Measurements from ENCODE around the gene SLCO2A1. TPM values are rescaled to one million over a fixed set of nuclear protein-coding genes. Genes with fewer than 3 reads are reported as not detected.

SLCO2A1 gene
- total RNA-seq, 1 donor = 0.36 TPM

- Histone ChIP-seq H3K4me1 (ENCODE audit: insufficient read depth, low read length) (no peaks in the 10 kb centered on the region), H3K36me3 (ENCODE audit: insufficient read depth, low read length) (no peaks in the 10 kb centered on the region), H3K4me2 (ENCODE audit: insufficient read depth, low read length) (no peak overlapping the region), H3K4me3 (ENCODE audit: insufficient read depth, low read length) (no peak overlapping the region), H2AFZ (ENCODE audit: low read length) (no peak overlapping the region), H3K9me3 (ENCODE audit: low read depth, low read length) (no peaks in the 10 kb centered on the region), H3K27ac (ENCODE audit: low read depth, low read length) (no peak overlapping the region), H4K20me1 (ENCODE audit: insufficient read depth, low read length) (no peaks in the 10 kb centered on the region), H3K79me2 (ENCODE audit: insufficient read depth, low read length) (no peaks in the 10 kb centered on the region), H3K27me3 (ENCODE audit: insufficient read depth, low read length) (peaks cover 22% of the 10 kb centered on the region)
- no peak for DNase-seq (ENCODE audit: insufficient read length, low spot score, missing footprints)
- TF ChIP-seq, protein P1, sequence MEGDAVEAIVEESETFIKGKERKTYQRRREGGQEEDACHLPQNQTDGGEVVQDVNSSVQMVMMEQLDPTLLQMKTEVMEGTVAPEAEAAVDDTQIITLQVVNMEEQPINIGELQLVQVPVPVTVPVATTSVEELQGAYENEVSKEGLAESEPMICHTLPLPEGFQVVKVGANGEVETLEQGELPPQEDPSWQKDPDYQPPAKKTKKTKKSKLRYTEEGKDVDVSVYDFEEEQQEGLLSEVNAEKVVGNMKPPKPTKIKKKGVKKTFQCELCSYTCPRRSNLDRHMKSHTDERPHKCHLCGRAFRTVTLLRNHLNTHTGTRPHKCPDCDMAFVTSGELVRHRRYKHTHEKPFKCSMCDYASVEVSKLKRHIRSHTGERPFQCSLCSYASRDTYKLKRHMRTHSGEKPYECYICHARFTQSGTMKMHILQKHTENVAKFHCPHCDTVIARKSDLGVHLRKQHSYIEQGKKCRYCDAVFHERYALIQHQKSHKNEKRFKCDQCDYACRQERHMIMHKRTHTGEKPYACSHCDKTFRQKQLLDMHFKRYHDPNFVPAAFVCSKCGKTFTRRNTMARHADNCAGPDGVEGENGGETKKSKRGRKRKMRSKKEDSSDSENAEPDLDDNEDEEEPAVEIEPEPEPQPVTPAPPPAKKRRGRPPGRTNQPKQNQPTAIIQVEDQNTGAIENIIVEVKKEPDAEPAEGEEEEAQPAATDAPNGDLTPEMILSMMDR (IDR thresholded peaks at IDR 0.05; ENCODE audit: extremely low read depth, low read depth, low read length) = no peak
These were observed 151.2 kb downstream of the SLCO2A1 start for GRCh38 chr3:133878518-133878917.

Other genes starting within 250 kb of the SLCO2A1 start
- gene SRPRB, start 224.1 kb downstream of the SLCO2A1 start, total RNA-seq = 76.0 and 80.3 TPM in 2 replicates
- gene RAB6B, start 134.0 kb downstream of the SLCO2A1 start, total RNA-seq = 0.59 and 0.72 TPM in 2 replicates
- 108 and 117 TPM in 2 replicates for gene RYK, start 220.9 kb upstream of the SLCO2A1 start, total RNA-seq

All from osteoblast (primary cell).